Colonic mucosa (tissue), 4 donors: Measurements from ENCODE around the gene SPDYA. TPM values are rescaled to one million over a fixed set of nuclear protein-coding genes. Genes with fewer than 3 reads are reported as not detected.

Source experiments
- DNase-seq: peaks from one replicate; pipeline ENCODE4 v3.0.0-alpha.2; 2020
- H3K27ac ChIP-seq: fragments of 200-600 bp; one replicate; pipeline ENCODE4 v1.8.0; 2021
- H3K27me3 ChIP-seq: fragments of 200-600 bp; one replicate; pipeline ENCODE4 v1.8.0; 2021
- H3K36me3 ChIP-seq: fragments of 200-600 bp; one replicate; pipeline ENCODE4 v1.8.0; 2021
- H3K4me1 ChIP-seq: fragments of 200-600 bp; one replicate; pipeline ENCODE4 v1.8.0; 2021; ENCODE audit warnings: mild to moderate bottlenecking
- H3K4me3 ChIP-seq: fragments of 200-600 bp; one replicate; pipeline ENCODE4 v1.8.0; 2021
- H3K9ac ChIP-seq, 2 donors: one replicate each; pipeline ENCODE4 v1.7.0; 2013; ENCODE audit warnings: control low read depth in 2 of 2, low read depth in 2 of 2, low read length in 2 of 2
- H3K9me3 ChIP-seq: fragments of 200-600 bp; one replicate; pipeline ENCODE4 v1.8.0; 2021
- intact Hi-C: fragments of 100-400 bp; cut with DNase I; formaldehyde crosslinking; loops from one replicate; pipeline ENCODE4 v1.14.1; 2022
- total RNA-seq, 2 donors: library from RNA; stranded (reverse); fragmentation: NEBNext Ultra II Directional in 1 of 2; extraction: Animal tissue kit (Norgen Biotek cat#: 25700) in 1 of 2; gene quantifications; one replicate each; pipeline ENCODE4 v1.2.1, GENCODE V29; 2021
- TF ChIP-seq, protein P1 (sequence below): fragments of 200-600 bp; IDR thresholded peaks from one replicate; pipeline ENCODE4 v1.8.0; 2022; ENCODE audit warnings: antibody characterized with exemption, mild to moderate bottlenecking
- donor health status: healthy.
- donor health status: DM: no; HTN: no; CAD: no.
- donor health status: DM: no; HTN: no; CAD: no.

SPDYA gene
- total RNA-seq, 2 donors from 2014 or later, result 0.42 to 1.1 TPM

DNA sequence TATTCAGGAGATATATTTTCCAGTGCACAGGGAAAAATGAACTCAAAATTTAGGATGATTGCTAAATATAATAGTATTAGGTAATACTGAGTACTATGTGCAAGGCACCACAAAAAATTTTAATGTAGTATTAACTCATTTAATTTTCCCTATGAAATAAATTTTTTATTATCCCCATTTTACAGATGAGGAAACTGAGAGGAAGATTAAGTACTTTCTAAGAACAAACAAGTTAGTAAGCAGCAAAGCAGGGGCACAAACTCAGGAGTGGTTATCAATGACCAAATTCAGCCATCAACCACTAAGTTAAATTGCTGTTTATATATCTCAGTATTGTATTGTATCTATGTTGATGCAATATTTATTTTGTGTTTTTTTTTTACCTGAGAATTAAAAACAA lies 14.2 kb downstream of the SPDYA start:
- Histone ChIP-seq H3K4me1 (no peaks in the 10 kb centered on the region), H3K4me3 (no peak overlapping the region), H3K9ac (no peak overlapping the region), H3K27ac (no peak overlapping the region), H3K27me3 (no peaks in the 10 kb centered on the region), H3K36me3 (no peaks in the 10 kb centered on the region), H3K9me3 (no peaks in the 10 kb centered on the region)
- DNase-seq, result no peak
- intact Hi-C loops, result loop anchor here (10.0 kb wide), 1 partner anchor 370 kb away; no protein-coding TSS in a partner anchor
- TF ChIP-seq, protein P1, sequence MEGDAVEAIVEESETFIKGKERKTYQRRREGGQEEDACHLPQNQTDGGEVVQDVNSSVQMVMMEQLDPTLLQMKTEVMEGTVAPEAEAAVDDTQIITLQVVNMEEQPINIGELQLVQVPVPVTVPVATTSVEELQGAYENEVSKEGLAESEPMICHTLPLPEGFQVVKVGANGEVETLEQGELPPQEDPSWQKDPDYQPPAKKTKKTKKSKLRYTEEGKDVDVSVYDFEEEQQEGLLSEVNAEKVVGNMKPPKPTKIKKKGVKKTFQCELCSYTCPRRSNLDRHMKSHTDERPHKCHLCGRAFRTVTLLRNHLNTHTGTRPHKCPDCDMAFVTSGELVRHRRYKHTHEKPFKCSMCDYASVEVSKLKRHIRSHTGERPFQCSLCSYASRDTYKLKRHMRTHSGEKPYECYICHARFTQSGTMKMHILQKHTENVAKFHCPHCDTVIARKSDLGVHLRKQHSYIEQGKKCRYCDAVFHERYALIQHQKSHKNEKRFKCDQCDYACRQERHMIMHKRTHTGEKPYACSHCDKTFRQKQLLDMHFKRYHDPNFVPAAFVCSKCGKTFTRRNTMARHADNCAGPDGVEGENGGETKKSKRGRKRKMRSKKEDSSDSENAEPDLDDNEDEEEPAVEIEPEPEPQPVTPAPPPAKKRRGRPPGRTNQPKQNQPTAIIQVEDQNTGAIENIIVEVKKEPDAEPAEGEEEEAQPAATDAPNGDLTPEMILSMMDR, result no peak

DNA sequence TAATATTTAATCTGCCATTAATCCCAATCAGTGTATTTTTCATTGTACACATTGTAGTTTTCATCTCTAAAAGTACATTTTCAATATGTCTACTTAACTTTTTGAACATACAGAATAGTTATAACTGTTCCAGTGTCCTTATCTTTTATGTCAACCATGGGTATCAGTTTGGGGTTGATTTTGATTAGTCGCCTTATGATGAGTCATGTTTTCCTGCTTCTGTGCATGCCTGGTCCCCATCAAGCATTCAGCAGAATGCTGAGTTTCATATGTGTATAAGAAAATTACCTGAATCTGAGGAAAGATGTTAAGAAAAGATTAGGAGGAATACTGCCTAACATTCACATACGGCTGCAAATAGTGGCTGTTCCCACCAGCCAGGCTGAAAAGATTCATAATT lies 17.7 kb downstream of the SPDYA start:
- H3K27ac ChIP-seq, result no peak overlapping the region
- H3K9ac ChIP-seq, result no peak overlapping the region
- DNase-seq, result no peak
- H3K4me1 ChIP-seq, result no peaks in the 10 kb centered on the region
- H3K36me3 ChIP-seq, result no peaks in the 10 kb centered on the region
- TF ChIP-seq, protein P1, result no peak
- H3K9me3 ChIP-seq, result no peaks in the 10 kb centered on the region
- H3K27me3 ChIP-seq, result no peaks in the 10 kb centered on the region
- no peak overlapping the region for H3K4me3 ChIP-seq
- intact Hi-C loops, result loop anchor here (10.0 kb wide), 1 partner anchor 366 kb away; no protein-coding TSS in a partner anchor

DNA sequence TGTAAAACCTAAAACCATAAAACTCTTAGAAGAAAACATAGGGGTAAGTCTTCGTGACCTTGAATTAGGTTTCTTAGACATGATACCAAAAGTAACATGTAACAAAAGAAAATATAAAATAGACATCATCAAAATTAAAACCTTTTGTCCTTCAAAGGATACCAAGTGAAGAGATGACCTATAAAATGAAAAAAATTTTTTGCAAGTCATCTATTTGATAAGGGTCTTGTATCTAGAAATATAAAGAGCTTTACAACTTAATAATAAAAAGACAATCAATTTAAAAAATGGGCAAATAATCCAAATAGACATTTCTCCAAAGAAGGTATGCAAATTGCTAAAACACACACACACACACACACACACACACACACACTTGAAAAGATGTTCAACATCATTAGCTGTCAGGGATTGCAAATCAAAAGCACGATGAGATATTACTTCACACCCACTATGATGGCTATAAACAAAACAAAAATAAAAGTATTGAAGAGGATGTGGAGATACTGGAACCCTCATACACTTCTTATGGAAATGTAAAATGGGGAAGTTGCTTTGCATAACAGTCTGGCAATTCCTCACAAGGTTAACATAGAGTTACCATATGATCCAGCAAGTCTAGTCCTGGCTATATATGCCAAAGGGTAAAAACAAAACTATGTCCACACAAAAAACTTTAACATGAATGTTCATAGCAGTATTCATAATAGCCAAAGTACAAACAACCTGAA lies 23.3 kb downstream of the SPDYA start:
- no peak for DNase-seq
- Histone ChIP-seq H3K4me1 (no peaks in the 10 kb centered on the region), H3K9me3 (no peaks in the 10 kb centered on the region), H3K4me3 (no peak overlapping the region), H3K9ac (no peak overlapping the region), H3K36me3 (no peaks in the 10 kb centered on the region), H3K27ac (no peak overlapping the region), H3K27me3 (no peaks in the 10 kb centered on the region)
- TF ChIP-seq, protein P1, result no peak
- intact Hi-C loops, result no loop called here

DNA sequence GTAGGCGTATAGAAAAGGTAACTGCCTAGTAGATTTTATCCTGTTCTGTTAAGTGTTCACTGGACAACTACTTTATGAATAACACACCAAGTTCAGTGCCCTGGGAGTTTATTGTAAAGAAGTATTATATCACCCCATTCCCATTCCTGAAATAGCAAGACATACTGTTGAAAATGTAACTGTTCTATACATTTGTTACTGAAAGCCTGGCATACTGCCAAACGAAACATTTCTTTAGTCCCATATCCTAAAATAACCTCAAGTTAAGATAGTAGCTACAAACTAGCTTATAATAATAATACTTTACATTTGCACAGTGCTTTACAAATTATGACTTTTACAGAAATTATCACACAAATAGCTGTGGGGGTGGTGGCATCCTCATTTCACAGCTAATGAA lies 25.1 kb downstream of the SPDYA start:
- H3K27me3 ChIP-seq, result no peaks in the 10 kb centered on the region
- no peak overlapping the region for H3K27ac ChIP-seq
- no peak overlapping the region for H3K9ac ChIP-seq
- H3K36me3 ChIP-seq, result no peaks in the 10 kb centered on the region
- TF ChIP-seq, protein P1, result no peak
- H3K4me1 ChIP-seq, result no peaks in the 10 kb centered on the region
- intact Hi-C loops, result no loop called here
- H3K9me3 ChIP-seq, result no peaks in the 10 kb centered on the region
- H3K4me3 ChIP-seq, result no peak overlapping the region
- no peak for DNase-seq

DNA sequence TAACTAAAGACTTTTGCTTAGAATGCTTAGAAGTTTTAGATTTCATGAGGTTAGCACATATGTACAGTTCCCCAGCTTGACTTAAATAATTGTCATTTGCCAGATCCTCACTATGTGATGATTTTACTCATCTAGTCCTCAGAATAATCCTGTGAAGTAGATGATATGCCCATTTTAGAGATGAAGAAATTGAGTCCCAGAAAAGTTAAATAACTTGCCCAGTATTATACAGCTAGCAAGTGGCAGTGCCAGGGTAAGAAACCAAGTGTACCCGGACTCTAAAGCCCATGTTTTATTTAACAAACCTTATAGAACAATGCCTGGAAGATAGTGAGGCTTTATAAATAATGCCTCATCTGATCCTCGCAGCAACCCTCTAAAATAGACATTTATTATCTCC lies 28.3 kb downstream of the SPDYA start:
- TF ChIP-seq, protein P1, result no peak
- no peaks in the 10 kb centered on the region for H3K27me3 ChIP-seq
- H3K27ac ChIP-seq, result no peak overlapping the region
- intact Hi-C loops, result no loop called here
- no peaks in the 10 kb centered on the region for H3K4me1 ChIP-seq
- no peaks in the 10 kb centered on the region for H3K36me3 ChIP-seq
- no peaks in the 10 kb centered on the region for H3K9me3 ChIP-seq
- no peak overlapping the region for H3K9ac ChIP-seq
- DNase-seq, result no peak
- no peak overlapping the region for H3K4me3 ChIP-seq
